GM12878 (cell line): ENCODE data around the gene CCDC197. TPM values are rescaled to one million over a fixed set of nuclear protein-coding genes. Genes with fewer than 3 reads are reported as not detected.
A peak's percentile ranks its signal among the peaks of the same experiment; 100 is the strongest.

ENCODE experiments used
- ASH2L ChIP-seq: fragments of 300-600, 200-600 bp; sonication (generic); IDR thresholded peaks from 2 replicates; pipeline ENCODE4 v1.6.1; 2017; ENCODE audit warnings: low read depth, mild to moderate bottlenecking, borderline replicate concordance
- ATF7 ChIP-seq: fragments of 450-650 bp; IDR thresholded peaks from 2 replicates; pipeline ENCODE4 v1.6.1; 2016; ENCODE audit warnings: low read depth, mild to moderate bottlenecking
- BCL11A ChIP-seq: IDR thresholded peaks from 2 replicates; pipeline ENCODE4 v1.6.1; 2011; ENCODE audit warnings: low read depth, low read length
- BHLHE40 ChIP-seq, 2 experiments: fragments of 450-650 bp in 1 of 2; IDR thresholded peaks; 2 replicates each; pipeline ENCODE4 v1.6.1; 2011 to 2017; ENCODE audit warnings: low read depth in 2 of 2, borderline replicate concordance in 1 of 2, improper control_type of control experiment in 1 of 2, low read length in 1 of 2, mild to moderate bottlenecking in 1 of 2
- CBX3 ChIP-seq: fragments of 200-600 bp; sonication (generic); IDR thresholded peaks from 2 replicates; pipeline ENCODE4 v1.6.1; 2016; ENCODE audit warnings: low read depth, borderline replicate concordance
- DPF2 ChIP-seq: fragments of 450-650 bp; IDR thresholded peaks from 2 replicates; pipeline ENCODE4 v1.6.1; 2017; ENCODE audit warnings: mild to moderate bottlenecking
- IKZF1 ChIP-seq: fragments of 450-650 bp; conservative IDR thresholded peaks from 2 replicates; pipeline ENCODE4 v1.6.1; 2017; ENCODE audit warnings: antibody characterized with exemption, mild to moderate bottlenecking
- LARP7 ChIP-seq: fragments of 450-650 bp; IDR thresholded peaks from 2 replicates; pipeline ENCODE4 v1.6.1; 2017; ENCODE audit warnings: mild to moderate bottlenecking
- MEF2B ChIP-seq: fragments of 450-650 bp; IDR thresholded peaks from 2 replicates; pipeline ENCODE4 v1.6.1; 2018; ENCODE audit warnings: mild to moderate bottlenecking, moderate library complexity; ENCODE audit not compliant: partially characterized antibody, poor library complexity, severe bottlenecking
- NR2F1 ChIP-seq: fragments of 450-650 bp; conservative IDR thresholded peaks from 2 replicates; pipeline ENCODE4 v1.6.1; 2017; ENCODE audit warnings: mild to moderate bottlenecking
- NRF1 ChIP-seq: conservative IDR thresholded peaks from 2 replicates; pipeline ENCODE4 v1.6.1; 2011; ENCODE audit warnings: mild to moderate bottlenecking, low read depth, low read length, improper control_type of control experiment
- PAX5 ChIP-seq: IDR thresholded peaks from 2 replicates; pipeline ENCODE4 v1.6.1; 2011; ENCODE audit warnings: low read depth, low read length, borderline replicate concordance
- POLR2A ChIP-seq: IDR thresholded peaks from 2 replicates; pipeline ENCODE4 v1.6.1; 2011; ENCODE audit warnings: low read depth, mild to moderate bottlenecking, low read length
- RELA ChIP-seq: fragments of 450-650 bp; IDR thresholded peaks from 2 replicates; pipeline ENCODE4 v1.8.0; 2014; ENCODE audit warnings: borderline replicate concordance; ENCODE audit not compliant: partially characterized antibody
- SIN3A ChIP-seq: IDR thresholded peaks from 2 replicates; pipeline ENCODE4 v1.6.1; 2012; ENCODE audit warnings: low read depth, low read length, improper control_type of control experiment
- SMARCA5 ChIP-seq: fragments of 450-650 bp; IDR thresholded peaks from 2 replicates; pipeline ENCODE4 v1.6.1; 2017; ENCODE audit warnings: mild to moderate bottlenecking
- SP1 ChIP-seq: IDR thresholded peaks from one replicate; pipeline ENCODE4 v1.6.1; 2011; ENCODE audit warnings: low read depth, low read length
- TARDBP ChIP-seq: IDR thresholded peaks from 2 replicates; pipeline ENCODE4 v1.6.1; 2016; ENCODE audit warnings: borderline replicate concordance
- TCF12 ChIP-seq: IDR thresholded peaks from 2 replicates; pipeline ENCODE4 v1.6.1; 2011; ENCODE audit warnings: low read depth, mild to moderate bottlenecking, low read length
- TCF3 ChIP-seq: IDR thresholded peaks from 2 replicates; pipeline ENCODE4 v1.6.1; 2012; ENCODE audit warnings: low read depth, mild to moderate bottlenecking, low read length, borderline replicate concordance; ENCODE audit not compliant: insufficient read depth
- polyA plus RNA-seq, 11 experiments: library from polyadenylated mRNA; depleted of rRNA in 4 of 11; unstranded in 6 of 11; stranded (reverse) in 5 of 11; fragments of >200 nt; fragmentation: Nextera tagmentation in 4 of 11; fragmentation: Illumina TruSeq in 1 of 11; extraction: Ambion mirVana in 4 of 11; extraction: Trizol in 1 of 11; gene quantifications; 1 replicate in 1 of 11; 2 replicates in 10 of 11; pipeline versions ENCODE4 v1.2.1 to v1.2.3, GENCODE V29; 2011 to 2016; ENCODE audit warnings: inconsistent platforms in 2 of 11, missing spikeins in 2 of 11, low read depth in 1 of 11
- total RNA-seq, 4 experiments: library from RNA; depleted of rRNA in 3 of 4; stranded (reverse); fragments of >200 nt in 3 of 4; fragmentation: Illumina TruSeq in 1 of 4; extraction: Trizol in 1 of 4; gene quantifications; 2 replicates each; pipeline versions ENCODE4 v1.2.1 to v1.2.3, GENCODE V29; 2013 to 2021
- TF ChIP-seq, protein P1 (sequence below): fragments of 450-650 bp; formaldehyde crosslinking; IDR thresholded peaks from 2 replicates; pipeline ENCODE4 v1.4.0; 2022; ENCODE audit warnings: mild to moderate bottlenecking, moderate library complexity
- TF ChIP-seq, protein P2 (sequence below): fragments of 450-650 bp; IDR thresholded peaks from 2 replicates; pipeline ENCODE4 v1.6.1; 2018; ENCODE audit warnings: mild to moderate bottlenecking, low read depth, moderate library complexity; ENCODE audit not compliant: partially characterized antibody
- TF ChIP-seq, protein P3 (sequence below): IDR thresholded peaks from 2 replicates; pipeline ENCODE4 v1.6.1; 2012; ENCODE audit warnings: low read depth, low read length, improper control_type of control experiment
- TF ChIP-seq, protein P4 (sequence below): IDR thresholded peaks from 2 replicates; pipeline ENCODE4 v1.6.1; 2011; ENCODE audit warnings: mild to moderate bottlenecking, low read depth, low read length, moderate library complexity; ENCODE audit not compliant: insufficient replicate concordance

Gene CCDC197
- total and polyA plus RNA-seq, 10 of the 15 experiments (the other 5 are each of a cell fraction or from before 2014, with no cell fraction given) = 0.12 TPM; not detected in 9

DNA sequence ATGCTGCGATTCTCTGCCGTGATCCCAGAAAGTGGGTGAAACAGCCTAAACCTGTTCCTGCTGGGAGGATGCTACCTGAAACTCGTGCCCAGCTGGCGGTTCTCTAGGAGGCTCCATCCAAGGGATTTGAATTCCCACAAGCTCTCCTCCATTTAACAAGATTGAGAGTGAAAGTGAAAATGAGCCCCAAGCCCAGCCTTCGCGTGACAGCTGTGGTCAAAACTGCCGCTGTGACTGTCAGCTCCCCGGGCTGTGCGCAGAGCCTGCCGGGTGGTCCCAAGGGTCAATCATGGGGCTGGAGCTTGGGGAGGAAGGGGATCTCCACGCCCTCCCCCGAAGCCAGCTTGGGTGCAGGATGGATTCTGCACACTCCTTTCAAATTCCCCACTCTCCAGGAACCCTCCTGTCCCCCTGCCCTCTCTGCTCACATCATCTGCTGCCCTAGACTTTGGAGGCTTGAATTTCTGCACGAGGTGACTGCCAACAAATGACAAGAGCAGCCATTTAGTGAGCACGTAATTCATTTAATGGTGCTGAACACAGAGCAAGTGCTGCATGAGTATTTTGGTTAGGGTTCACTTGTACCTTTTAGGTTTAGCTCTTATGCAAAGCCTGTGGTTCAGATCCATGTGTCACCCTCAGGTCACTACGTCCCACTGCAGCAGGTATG lies 26.0 kb upstream of the CCDC197 start (continued):
- TF ChIP-seq, protein P1, sequence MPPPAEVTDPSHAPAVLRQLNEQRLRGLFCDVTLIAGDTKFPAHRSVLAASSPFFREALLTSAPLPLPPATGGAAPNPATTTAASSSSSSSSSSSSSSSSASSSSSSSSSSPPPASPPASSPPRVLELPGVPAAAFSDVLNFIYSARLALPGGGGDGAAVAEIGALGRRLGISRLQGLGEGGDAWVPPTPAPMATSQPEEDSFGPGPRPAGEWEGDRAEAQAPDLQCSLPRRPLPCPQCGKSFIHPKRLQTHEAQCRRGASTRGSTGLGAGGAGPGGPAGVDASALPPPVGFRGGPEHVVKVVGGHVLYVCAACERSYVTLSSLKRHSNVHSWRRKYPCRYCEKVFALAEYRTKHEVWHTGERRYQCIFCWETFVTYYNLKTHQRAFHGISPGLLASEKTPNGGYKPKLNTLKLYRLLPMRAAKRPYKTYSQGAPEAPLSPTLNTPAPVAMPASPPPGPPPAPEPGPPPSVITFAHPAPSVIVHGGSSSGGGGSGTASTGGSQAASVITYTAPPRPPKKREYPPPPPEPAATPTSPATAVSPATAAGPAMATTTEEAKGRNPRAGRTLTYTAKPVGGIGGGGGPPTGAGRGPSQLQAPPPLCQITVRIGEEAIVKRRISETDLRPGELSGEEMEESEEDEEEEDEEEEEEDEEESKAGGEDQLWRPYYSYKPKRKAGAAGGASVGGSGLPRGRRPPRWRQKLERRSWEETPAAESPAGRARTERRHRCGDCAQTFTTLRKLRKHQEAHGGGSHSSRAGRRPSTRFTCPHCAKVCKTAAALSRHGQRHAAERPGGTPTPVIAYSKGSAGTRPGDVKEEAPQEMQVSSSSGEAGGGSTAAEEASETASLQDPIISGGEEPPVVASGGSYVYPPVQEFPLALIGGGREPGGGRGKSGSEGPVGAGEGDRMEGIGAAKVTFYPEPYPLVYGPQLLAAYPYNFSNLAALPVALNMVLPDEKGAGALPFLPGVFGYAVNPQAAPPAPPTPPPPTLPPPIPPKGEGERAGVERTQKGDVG = no peak
- TF ChIP-seq ASH2L (no peak), CBX3 (no peak), TARDBP (0 out of 2 replicates have a peak, but pooled peaks have one; percentile 62), SMARCA5 (peak; percentile 71), TCF12 (peak; percentile 91), RELA (peak; percentile 70), SP1 (peak; percentile 77), POLR2A (peak; percentile 55), PAX5 (peak; percentile 93), SIN3A (no peak), NR2F1 (peak; percentile 94), LARP7 (0 out of 2 replicates have a peak, but pooled peaks have one; percentile 34), BCL11A (peak; percentile 98), BHLHE40 (IDR thresholded peaks at IDR 0.05; ENCODE audit: borderline replicate concordance in 1 of 2, low read depth in 2 of 2, low read length in 1 of 2) (peak; percentile 92 to 93), ATF7 (peak; percentile 79), NRF1 (no peak), DPF2 (peak; percentile 96), IKZF1 (peak; percentile 97), TCF3 (peak; percentile 88; the same call in 1 of the 2 replicates), MEF2B (peak; percentile 94)
- TF ChIP-seq, protein P2, sequence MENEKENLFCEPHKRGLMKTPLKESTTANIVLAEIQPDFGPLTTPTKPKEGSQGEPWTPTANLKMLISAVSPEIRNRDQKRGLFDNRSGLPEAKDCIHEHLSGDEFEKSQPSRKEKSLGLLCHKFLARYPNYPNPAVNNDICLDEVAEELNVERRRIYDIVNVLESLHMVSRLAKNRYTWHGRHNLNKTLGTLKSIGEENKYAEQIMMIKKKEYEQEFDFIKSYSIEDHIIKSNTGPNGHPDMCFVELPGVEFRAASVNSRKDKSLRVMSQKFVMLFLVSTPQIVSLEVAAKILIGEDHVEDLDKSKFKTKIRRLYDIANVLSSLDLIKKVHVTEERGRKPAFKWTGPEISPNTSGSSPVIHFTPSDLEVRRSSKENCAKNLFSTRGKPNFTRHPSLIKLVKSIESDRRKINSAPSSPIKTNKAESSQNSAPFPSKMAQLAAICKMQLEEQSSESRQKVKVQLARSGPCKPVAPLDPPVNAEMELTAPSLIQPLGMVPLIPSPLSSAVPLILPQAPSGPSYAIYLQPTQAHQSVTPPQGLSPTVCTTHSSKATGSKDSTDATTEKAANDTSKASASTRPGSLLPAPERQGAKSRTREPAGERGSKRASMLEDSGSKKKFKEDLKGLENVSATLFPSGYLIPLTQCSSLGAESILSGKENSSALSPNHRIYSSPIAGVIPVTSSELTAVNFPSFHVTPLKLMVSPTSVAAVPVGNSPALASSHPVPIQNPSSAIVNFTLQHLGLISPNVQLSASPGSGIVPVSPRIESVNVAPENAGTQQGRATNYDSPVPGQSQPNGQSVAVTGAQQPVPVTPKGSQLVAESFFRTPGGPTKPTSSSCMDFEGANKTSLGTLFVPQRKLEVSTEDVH = no peak
- TF ChIP-seq, protein P3, sequence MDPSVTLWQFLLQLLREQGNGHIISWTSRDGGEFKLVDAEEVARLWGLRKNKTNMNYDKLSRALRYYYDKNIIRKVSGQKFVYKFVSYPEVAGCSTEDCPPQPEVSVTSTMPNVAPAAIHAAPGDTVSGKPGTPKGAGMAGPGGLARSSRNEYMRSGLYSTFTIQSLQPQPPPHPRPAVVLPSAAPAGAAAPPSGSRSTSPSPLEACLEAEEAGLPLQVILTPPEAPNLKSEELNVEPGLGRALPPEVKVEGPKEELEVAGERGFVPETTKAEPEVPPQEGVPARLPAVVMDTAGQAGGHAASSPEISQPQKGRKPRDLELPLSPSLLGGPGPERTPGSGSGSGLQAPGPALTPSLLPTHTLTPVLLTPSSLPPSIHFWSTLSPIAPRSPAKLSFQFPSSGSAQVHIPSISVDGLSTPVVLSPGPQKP = no peak
- TF ChIP-seq, protein P4, sequence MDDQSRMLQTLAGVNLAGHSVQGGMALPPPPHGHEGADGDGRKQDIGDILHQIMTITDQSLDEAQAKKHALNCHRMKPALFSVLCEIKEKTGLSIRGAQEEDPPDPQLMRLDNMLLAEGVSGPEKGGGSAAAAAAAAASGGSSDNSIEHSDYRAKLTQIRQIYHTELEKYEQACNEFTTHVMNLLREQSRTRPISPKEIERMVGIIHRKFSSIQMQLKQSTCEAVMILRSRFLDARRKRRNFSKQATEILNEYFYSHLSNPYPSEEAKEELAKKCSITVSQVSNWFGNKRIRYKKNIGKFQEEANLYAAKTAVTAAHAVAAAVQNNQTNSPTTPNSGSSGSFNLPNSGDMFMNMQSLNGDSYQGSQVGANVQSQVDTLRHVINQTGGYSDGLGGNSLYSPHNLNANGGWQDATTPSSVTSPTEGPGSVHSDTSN = peak; percentile 80
